H9 (cell line): ENCODE data around the gene GLYR1. TPM values are rescaled to one million over a fixed set of nuclear protein-coding genes. Genes with fewer than 3 reads are reported as not detected.

Experiments
- DNase-seq: peaks from one replicate; pipeline ENCODE4 v3.0.0-alpha.2; 2017
- H2AFZ ChIP-seq: one replicate; pipeline ENCODE4 v1.6.1; 2013; ENCODE audit warnings: mild to moderate bottlenecking, low read length, control low read depth, moderate library complexity
- H2AK5ac ChIP-seq: 2 replicates; pipeline ENCODE4 v1.6.1; 2013; ENCODE audit warnings: low read length, control low read depth, mixed read lengths; ENCODE audit not compliant: insufficient read length
- H2BK120ac ChIP-seq: one replicate; pipeline ENCODE4 v1.6.1; 2013; ENCODE audit warnings: low read depth, mild to moderate bottlenecking, low read length, control low read depth, inconsistent platforms; ENCODE audit not compliant: poor library complexity, severe bottlenecking
- H2BK12ac ChIP-seq: 2 replicates; pipeline ENCODE4 v1.6.1; 2013; ENCODE audit warnings: low read length, control low read depth, mixed read lengths, low read depth; ENCODE audit not compliant: insufficient read length
- H2BK15ac ChIP-seq: 2 replicates; pipeline ENCODE4 v1.6.1; 2013; ENCODE audit warnings: low read depth, low read length, control low read depth
- H2BK20ac ChIP-seq: one replicate; pipeline ENCODE4 v1.6.1; 2013; ENCODE audit warnings: low read depth, mild to moderate bottlenecking, low read length, control low read depth, inconsistent platforms; ENCODE audit not compliant: poor library complexity, severe bottlenecking
- H2BK5ac ChIP-seq: 2 replicates; pipeline ENCODE4 v1.6.1; 2013; ENCODE audit warnings: low read length, control low read depth, mixed read lengths; ENCODE audit not compliant: insufficient read length
- H3K14ac ChIP-seq: 2 replicates; pipeline ENCODE4 v1.6.1; 2013; ENCODE audit warnings: low read length, control low read depth; ENCODE audit not compliant: insufficient read depth
- H3K18ac ChIP-seq: 2 replicates; pipeline ENCODE4 v1.6.1; 2013; ENCODE audit warnings: low read depth, mild to moderate bottlenecking, mixed read lengths, low read length, control low read depth; ENCODE audit not compliant: insufficient read length
- H3K23ac ChIP-seq: 2 replicates; pipeline ENCODE4 v1.6.1; 2013; ENCODE audit warnings: low read length, control low read depth, mixed read lengths, low read depth; ENCODE audit not compliant: insufficient read length
- H3K23me2 ChIP-seq: 2 replicates; pipeline ENCODE4 v1.6.1; 2013; ENCODE audit warnings: low read depth, mild to moderate bottlenecking, mixed read lengths, low read length, control low read depth; ENCODE audit not compliant: insufficient read length, poor library complexity, severe bottlenecking
- H3K27ac ChIP-seq: 2 replicates; pipeline ENCODE4 v1.5.1; 2013; ENCODE audit warnings: low read length, control low read depth, mixed read lengths, low read depth; ENCODE audit not compliant: insufficient read length
- H3K27me3 ChIP-seq: 2 replicates; pipeline ENCODE4 v1.6.1; 2013; ENCODE audit warnings: low read length, control low read depth, inconsistent platforms; ENCODE audit not compliant: insufficient read depth
- H3K4ac ChIP-seq: 2 replicates; pipeline ENCODE4 v1.6.1; 2013; ENCODE audit warnings: low read depth, mild to moderate bottlenecking, control low read depth, inconsistent platforms, low read length, moderate library complexity
- H3K4me1 ChIP-seq: 2 replicates; pipeline ENCODE4 v1.6.1; 2013; ENCODE audit warnings: low read length, control low read depth, inconsistent platforms; ENCODE audit not compliant: insufficient read depth
- H3K4me2 ChIP-seq: 2 replicates; pipeline ENCODE4 v1.6.1; 2013; ENCODE audit warnings: low read length, control low read depth, mixed read lengths; ENCODE audit not compliant: insufficient read length, insufficient read depth
- H3K56ac ChIP-seq: 2 replicates; pipeline ENCODE4 v1.6.1; 2013; ENCODE audit warnings: low read depth, mild to moderate bottlenecking, mixed read lengths, low read length, control low read depth; ENCODE audit not compliant: insufficient read length
- H3K79me1 ChIP-seq: 2 replicates; pipeline ENCODE4 v1.6.1; 2013; ENCODE audit warnings: low read depth, mild to moderate bottlenecking, moderate library complexity, low read length, control low read depth, inconsistent platforms; ENCODE audit not compliant: insufficient read depth, poor library complexity, severe bottlenecking
- H3K79me2 ChIP-seq: 2 replicates; pipeline ENCODE4 v1.6.1; 2013; ENCODE audit warnings: low read length, control low read depth, inconsistent platforms; ENCODE audit not compliant: insufficient read depth
- H3K9ac ChIP-seq: 2 replicates; pipeline ENCODE4 v1.6.1; 2013; ENCODE audit warnings: low read length, control low read depth, mixed read lengths; ENCODE audit not compliant: insufficient read length; ENCODE audit errors: extremely low read depth
- H3K9me3 ChIP-seq: one replicate; pipeline ENCODE4 v1.6.1; 2013; ENCODE audit warnings: low read depth, low read length, inconsistent platforms; ENCODE audit not compliant: control insufficient read depth
- H3T11ph ChIP-seq: one replicate; pipeline ENCODE4 v1.6.1; 2013; ENCODE audit warnings: mild to moderate bottlenecking, low read length, control low read depth, inconsistent platforms
- H4K20me1 ChIP-seq: one replicate; pipeline ENCODE4 v1.6.1; 2013; ENCODE audit not compliant: control insufficient read depth, insufficient read length, insufficient read depth
- H4K5ac ChIP-seq: 2 replicates; pipeline ENCODE4 v1.6.1; 2013; ENCODE audit warnings: low read depth, mild to moderate bottlenecking, mixed read lengths, low read length, control low read depth; ENCODE audit not compliant: insufficient read length
- H4K8ac ChIP-seq: replicated peaks from 2 replicates; pipeline ENCODE4 v1.6.1; 2013; ENCODE audit warnings: low read length, control low read depth, mixed read lengths, low read depth; ENCODE audit not compliant: insufficient read length
- H4K91ac ChIP-seq: 2 replicates; pipeline ENCODE4 v1.6.1; 2013; ENCODE audit warnings: low read depth, mild to moderate bottlenecking, moderate library complexity, mixed read lengths, low read length, control low read depth; ENCODE audit not compliant: insufficient read length
- H3K27ac Mint-ChIP-seq, 3 experiments: 2 replicates in 2 of 3; 3 replicates in 1 of 3; pipeline ENCODE4 v1.8.0; 2020 to 2021; ENCODE audit warnings: mixed read lengths in 3 of 3, mild to moderate bottlenecking in 1 of 3, moderate library complexity in 1 of 3
- H3K27me3 Mint-ChIP-seq: 2 replicates; pipeline ENCODE4 v1.8.0; 2021; ENCODE audit warnings: low read depth, mild to moderate bottlenecking, moderate library complexity, mixed read lengths
- H3K36me3 Mint-ChIP-seq, 3 experiments: 2 replicates in 2 of 3; 3 replicates in 1 of 3; pipeline ENCODE4 v1.8.0; 2020 to 2021; ENCODE audit warnings: low read depth in 3 of 3, mixed read lengths in 3 of 3; ENCODE audit not compliant: insufficient read depth in 1 of 3
- H3K4me1 Mint-ChIP-seq, 2 experiments: 2 replicates each; pipeline ENCODE4 v1.8.0; 2020; ENCODE audit warnings: mixed read lengths in 2 of 2
- H3K4me3 Mint-ChIP-seq, 2 experiments: 2 replicates in 1 of 2; 3 replicates in 1 of 2; pipeline ENCODE4 v1.8.0; 2020 to 2021; ENCODE audit warnings: mild to moderate bottlenecking in 2 of 2, mixed read lengths in 2 of 2, moderate library complexity in 1 of 2
- H3K9me3 Mint-ChIP-seq, 2 experiments: 2 replicates in 1 of 2; 3 replicates in 1 of 2; pipeline ENCODE4 v1.8.0; 2020; ENCODE audit warnings: mild to moderate bottlenecking in 2 of 2, mixed read lengths in 2 of 2, moderate library complexity in 1 of 2
- CTCF ChIP-seq: fragments of 200-600 bp; sonication (generic); conservative IDR thresholded peaks from 3 replicates; pipeline ENCODE4 v1.8.0; 2021; ENCODE audit warnings: antibody characterized with exemption, mild to moderate bottlenecking
- WGBS: extraction: QIAGEN DNeasy Blood & Tissue Kit; methylation state at CpG from one replicate; pipeline ENCODE4 v1.1.7; 2013; ENCODE audit warnings: missing lambda C conversion rate, low lambda C conversion rate, mixed read lengths; ENCODE audit not compliant: insufficient read length; ENCODE audit errors: extremely low coverage; 5-methylcytosine and 5-hydroxymethylcytosine counted together
- total RNA-seq: library from RNA; stranded (reverse); gene quantifications from 2 replicates; pipeline ENCODE4 v1.2.1, GENCODE V29; 2021

The GLYR1 gene
- total RNA-seq, 1 experiment from 2014 or later = 114 TPM

GRCh38 chr16:4859190-4859899, 12.3 kb upstream of the GLYR1 start:
- Histone ChIP-seq H2BK5ac (no peak overlapping the region), H3K27me3 (no peaks in the 10 kb centered on the region), H2AK5ac (no peak overlapping the region), H2BK20ac (no peak overlapping the region), H2BK15ac (no peak overlapping the region), H3K9me3 (no peaks in the 10 kb centered on the region), H3K4me2 (no peak overlapping the region), H3T11ph (no peak overlapping the region), H4K91ac (no peak overlapping the region), H3K27ac (no peak overlapping the region), H4K8ac (no peak overlapping the region), H3K4ac (no peak overlapping the region), H3K79me1 (no peaks in the 10 kb centered on the region), H3K14ac (no peak overlapping the region), H3K23me2 (no peaks in the 10 kb centered on the region), H3K56ac (no peak overlapping the region), H3K9ac (no peak overlapping the region), H2BK120ac (no peak overlapping the region), H3K23ac (no peak overlapping the region), H3K18ac (no peak overlapping the region), H3K79me2 (no peaks in the 10 kb centered on the region), H2AFZ (no peak overlapping the region), H4K20me1 (no peaks in the 10 kb centered on the region), H2BK12ac (no peak overlapping the region), H3K4me1 (no peaks in the 10 kb centered on the region), H4K5ac (no peak overlapping the region)
- Mint-ChIP-seq H3K4me3 (no peak overlapping the region), H3K27ac (peak overlapping the region in 1 of 3 experiments; percentile 21; a peak in 1 of 7 replicates), H3K36me3 (peaks cover 32 to 78% (median 67%) of the 10 kb centered on the region in 3 experiments; a peak in 6 of 7 replicates), H3K27me3 (no peaks in the 10 kb centered on the region; the same call in 1 of the 2 replicates), H3K9me3 (no peaks in the 10 kb centered on the region), H3K4me1 (peaks cover 0 to 4% of the 10 kb centered on the region in 2 experiments; a peak in 2 of 4 replicates)
- no peak for TF ChIP-seq CTCF
- no peak for DNase-seq
- no CpG with 5 or more reads among the region's 17 CpGs for WGBS
